ENCODE data around the gene RNU5D-1. TPM values are rescaled to one million over a fixed set of nuclear protein-coding genes. Genes with fewer than 3 reads are reported as not detected.

Gene RNU5D-1
- total and polyA plus RNA-seq, 2 donors (not counting 1 experiment from before 2014, with no cell fraction given) = not detected

- H3K27me3 Mint-ChIP-seq = no peaks in the 10 kb centered on the region
- H4K20me1 ChIP-seq (ENCODE audit: control insufficient read depth, insufficient read depth, low read length, poor library complexity, severe bottlenecking) = no peaks in the 10 kb centered on the region
- intact Hi-C loops (cut with micrococcal nuclease) = no loop called here
- H3K79me2 ChIP-seq (ENCODE audit: control insufficient read depth, insufficient read depth, low read length) = peaks cover 5% of the 10 kb centered on the region
- H3K4me1 Mint-ChIP-seq = peaks cover 43% of the 10 kb centered on the region
- no peaks in the 10 kb centered on the region for H3K9me3 Mint-ChIP-seq (ENCODE audit: insufficient read depth)
- CTCF ChIA-PET = interaction anchor here (1.2 to 4.4 kb wide), 5 partner anchors 9 to 604 kb away, joined by 3 to 23 read pairs (median 14); partner anchors contain the start of genes ARMH1 and TMEM53
- peaks cover 44% of the 10 kb centered on the region in 2 donors for H3K4me1 ChIP-seq (ENCODE audit: control insufficient read depth in 2 of 2, insufficient read depth in 2 of 2, low read length in 2 of 2)
- no peaks in the 10 kb centered on the region for H3K9me3 ChIP-seq (ENCODE audit: control extremely low read depth in 1 of 3, control insufficient read depth in 2 of 3, insufficient read depth in 1 of 3, low read length in 2 of 3)
- no peak overlapping the region for H3K9ac ChIP-seq (ENCODE audit: low read length)
- H3K27me3 ChIP-seq (replicated peaks in 1 of 4; ENCODE audit: control extremely low read depth in 1 of 4, control insufficient read depth in 3 of 4, insufficient read depth in 4 of 4, low read length in 3 of 4) = no peaks in the 10 kb centered on the region
- H3K27ac Mint-ChIP-seq = peak overlapping the region; percentile 89
- peak overlapping the region; percentile 65 for H3K4me2 ChIP-seq (replicated peaks; ENCODE audit: low read depth, low read length, poor library complexity, severe bottlenecking)
- ATAC-seq (ENCODE audit: low read depth) (peak; percentile 56), DNase-seq (peak; percentile 59)
- H3K27ac ChIP-seq (ENCODE audit: low read length in 2 of 2) = peak overlapping the region in 1 of 2 donors; percentile 5
- POLR2A ChIA-PET = no interaction called here
- peak overlapping the region; percentile 66 for H3K4me3 Mint-ChIP-seq
- no peak overlapping the region for H2AFZ ChIP-seq (ENCODE audit: insufficient read depth, low read depth, low read length, poor library complexity, severe bottlenecking)
- WGBS (ENCODE audit: insufficient coverage) = 20% methylated on average over 1 of the region's 3 CpGs
- peaks cover 0 to 2% of the 10 kb centered on the region in 2 experiments for H3K36me3 ChIP-seq (replicated peaks in 1 of 2; ENCODE audit: control extremely low read depth in 1 of 2, control insufficient read depth in 1 of 2, extremely low read depth in 1 of 2, insufficient read depth in 2 of 2, low read length in 1 of 2)
- no peak for TF ChIP-seq EZH2 (IDR thresholded peaks at IDR 0.05; ENCODE audit: borderline replicate concordance, insufficient read depth, low read depth, low read length, poor library complexity, severe bottlenecking)
- TF ChIP-seq, protein P1, sequence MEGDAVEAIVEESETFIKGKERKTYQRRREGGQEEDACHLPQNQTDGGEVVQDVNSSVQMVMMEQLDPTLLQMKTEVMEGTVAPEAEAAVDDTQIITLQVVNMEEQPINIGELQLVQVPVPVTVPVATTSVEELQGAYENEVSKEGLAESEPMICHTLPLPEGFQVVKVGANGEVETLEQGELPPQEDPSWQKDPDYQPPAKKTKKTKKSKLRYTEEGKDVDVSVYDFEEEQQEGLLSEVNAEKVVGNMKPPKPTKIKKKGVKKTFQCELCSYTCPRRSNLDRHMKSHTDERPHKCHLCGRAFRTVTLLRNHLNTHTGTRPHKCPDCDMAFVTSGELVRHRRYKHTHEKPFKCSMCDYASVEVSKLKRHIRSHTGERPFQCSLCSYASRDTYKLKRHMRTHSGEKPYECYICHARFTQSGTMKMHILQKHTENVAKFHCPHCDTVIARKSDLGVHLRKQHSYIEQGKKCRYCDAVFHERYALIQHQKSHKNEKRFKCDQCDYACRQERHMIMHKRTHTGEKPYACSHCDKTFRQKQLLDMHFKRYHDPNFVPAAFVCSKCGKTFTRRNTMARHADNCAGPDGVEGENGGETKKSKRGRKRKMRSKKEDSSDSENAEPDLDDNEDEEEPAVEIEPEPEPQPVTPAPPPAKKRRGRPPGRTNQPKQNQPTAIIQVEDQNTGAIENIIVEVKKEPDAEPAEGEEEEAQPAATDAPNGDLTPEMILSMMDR (IDR thresholded peaks at IDR 0.05) = no peak
- no peak overlapping the region for H3K4me3 ChIP-seq (ENCODE audit: control extremely low read depth in 1 of 5, extremely low read depth in 1 of 5, insufficient read depth in 1 of 5, low read depth in 2 of 5, low read length in 4 of 5)
Measured at GRCh38 chr1:44698138-44698537, 32.8 kb downstream of the RNU5D-1 start.

DNA sequence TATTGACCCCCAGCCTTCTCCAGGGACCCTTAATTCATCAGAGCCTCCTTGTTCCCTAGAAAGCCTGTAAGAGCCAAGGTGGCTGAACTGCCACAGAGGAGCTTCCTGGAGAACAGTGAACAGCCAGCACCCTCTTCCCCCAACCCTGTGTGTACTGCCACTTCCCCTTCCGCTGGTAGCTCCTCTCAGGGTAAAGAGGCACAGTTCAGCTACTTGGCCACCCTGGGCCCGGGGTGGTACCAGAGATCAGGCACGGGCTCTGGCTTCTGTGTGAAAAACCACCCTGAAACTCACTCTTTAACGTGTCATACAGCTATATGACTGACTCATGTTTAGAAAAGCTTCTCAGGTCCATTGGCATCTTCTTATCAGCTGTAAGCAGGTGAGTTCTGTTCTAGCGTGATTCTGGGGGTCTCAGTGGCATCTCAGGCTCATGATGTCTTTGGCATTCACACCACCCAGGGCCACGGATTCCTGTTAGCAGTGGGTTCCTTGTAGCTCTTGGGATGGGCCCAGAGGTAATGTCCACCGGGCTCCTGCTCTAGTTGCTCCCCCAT lies 34.1 kb downstream of the RNU5D-1 start:
- ATAC-seq (ENCODE audit: low read depth) = peak; percentile 60
- H3K4me1 ChIP-seq (ENCODE audit: control insufficient read depth in 2 of 2, insufficient read depth in 2 of 2, low read length in 2 of 2) = peaks cover 44% of the 10 kb centered on the region in 2 donors
- 25% methylated on average over 6 of the region's 7 CpGs for WGBS (ENCODE audit: insufficient coverage)
- H3K27me3 Mint-ChIP-seq = no peaks in the 10 kb centered on the region
- intact Hi-C loops (cut with micrococcal nuclease) = no loop called here
- peaks cover 45% of the 10 kb centered on the region for H3K4me1 Mint-ChIP-seq
- H3K4me3 ChIP-seq (ENCODE audit: control extremely low read depth in 1 of 5, extremely low read depth in 1 of 5, insufficient read depth in 1 of 5, low read depth in 2 of 5, low read length in 4 of 5) = peak overlapping the region in 1 of 5 experiments; percentile 15
- no peaks in the 10 kb centered on the region for H4K20me1 ChIP-seq (ENCODE audit: control insufficient read depth, insufficient read depth, low read length, poor library complexity, severe bottlenecking)
- no peaks in the 10 kb centered on the region for H3K9me3 ChIP-seq (ENCODE audit: control extremely low read depth in 1 of 3, control insufficient read depth in 2 of 3, insufficient read depth in 1 of 3, low read length in 2 of 3)
- ChIA-PET CTCF (interaction anchor here (0.6 to 4.4 kb wide), 14 partner anchors 10 to 117 kb away, joined by 3 to 23 read pairs (median 5); partner anchors contain the start of genes ARMH1, RNU5D-1 and TMEM53), POLR2A (interaction anchor here (0.6 to 1.4 kb wide), 5 partner anchors 16 to 65 kb away, joined by 3 to 8 read pairs (median 4); partner anchors contain the start of genes ARMH1 and TMEM53)
- H3K9me3 Mint-ChIP-seq (ENCODE audit: insufficient read depth) = no peaks in the 10 kb centered on the region
- no peaks in the 10 kb centered on the region for H3K27me3 ChIP-seq (replicated peaks in 1 of 4; ENCODE audit: control extremely low read depth in 1 of 4, control insufficient read depth in 3 of 4, insufficient read depth in 4 of 4, low read length in 3 of 4)
- H3K9ac ChIP-seq (ENCODE audit: low read length) = peak overlapping the region; percentile 32
- peak overlapping the region; percentile 65 for H3K4me2 ChIP-seq (replicated peaks; ENCODE audit: low read depth, low read length, poor library complexity, severe bottlenecking)
- TF ChIP-seq, protein P1 (IDR thresholded peaks at IDR 0.05) = no peak
- no peak for TF ChIP-seq EZH2 (IDR thresholded peaks at IDR 0.05; ENCODE audit: borderline replicate concordance, insufficient read depth, low read depth, low read length, poor library complexity, severe bottlenecking)
- H3K4me3 Mint-ChIP-seq = peak overlapping the region; percentile 62
- peak overlapping the region; percentile 89 for H3K27ac Mint-ChIP-seq
- peaks cover 0 to 2% of the 10 kb centered on the region in 2 experiments for H3K36me3 ChIP-seq (replicated peaks in 1 of 2; ENCODE audit: control extremely low read depth in 1 of 2, control insufficient read depth in 1 of 2, extremely low read depth in 1 of 2, insufficient read depth in 2 of 2, low read length in 1 of 2)
- DNase-seq = peak; percentile 64
- H2AFZ ChIP-seq (ENCODE audit: insufficient read depth, low read depth, low read length, poor library complexity, severe bottlenecking) = peak overlapping the region; percentile 66
- peaks cover 5% of the 10 kb centered on the region for H3K79me2 ChIP-seq (ENCODE audit: control insufficient read depth, insufficient read depth, low read length)
- H3K27ac ChIP-seq (ENCODE audit: low read length in 2 of 2) = peak overlapping the region in 1 of 2 donors; percentile 67
